NCI-H1048 (cell line): ENCODE data around the gene RORC.
A peak's percentile ranks its signal among the peaks of the same experiment; 100 is the strongest.
"Not testable (repeated sequence)": the region's sequence is repeated elsewhere in the genome, so short reads cannot be mapped to it uniquely, and the experiment has no call there.

ENCODE experiments used
- DNase-seq: peaks from one replicate; lab custom pipeline; 2025; lab: John Stamatoyannopoulos, UW

The RORC gene

DNA sequence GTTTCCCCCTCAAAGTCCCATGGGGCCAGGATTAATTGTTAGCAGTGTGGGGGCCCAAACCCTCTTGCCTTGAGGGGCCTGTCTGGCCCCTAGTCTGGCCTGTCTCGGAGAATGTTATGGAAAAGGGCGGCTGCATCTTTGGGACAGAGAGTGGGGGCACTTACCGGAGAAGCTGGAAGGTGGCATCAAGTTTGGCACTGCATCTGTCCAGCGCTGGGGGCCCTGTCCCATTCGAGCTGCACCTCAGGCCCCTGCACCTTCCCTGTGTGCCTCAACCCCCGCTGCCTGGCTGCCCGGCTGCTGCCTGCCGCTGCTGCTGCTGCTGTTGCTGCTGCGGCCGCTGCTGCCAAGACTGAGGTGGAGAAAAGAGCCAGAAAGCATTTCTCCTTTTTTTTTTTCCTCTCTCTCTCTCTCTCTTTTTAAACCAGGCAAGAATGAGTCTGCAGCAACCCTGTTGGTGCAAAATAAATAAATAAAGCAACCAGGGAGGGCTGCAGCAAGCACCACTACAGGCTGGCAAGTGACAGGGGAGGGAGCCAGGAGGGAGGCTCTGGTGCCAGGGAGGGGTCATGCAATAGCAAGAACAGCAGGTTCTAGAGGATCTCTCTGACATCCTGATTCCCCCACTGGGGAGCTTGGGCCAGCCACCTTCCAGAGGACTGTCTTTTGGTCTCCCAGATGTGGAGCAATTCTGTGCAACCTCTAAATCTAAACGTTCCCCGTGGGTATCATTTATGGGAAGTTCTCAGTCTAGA is 26.4 kb downstream of the RORC start, which contains the start of gene LINGO4:
Gene LINGO4, minus strand, starts transcription at position 354 of the 755 bp plus-strand sequence. CDS start 2,715 bp downstream, outside the sequence.
- no peak for DNase-seq

DNA sequence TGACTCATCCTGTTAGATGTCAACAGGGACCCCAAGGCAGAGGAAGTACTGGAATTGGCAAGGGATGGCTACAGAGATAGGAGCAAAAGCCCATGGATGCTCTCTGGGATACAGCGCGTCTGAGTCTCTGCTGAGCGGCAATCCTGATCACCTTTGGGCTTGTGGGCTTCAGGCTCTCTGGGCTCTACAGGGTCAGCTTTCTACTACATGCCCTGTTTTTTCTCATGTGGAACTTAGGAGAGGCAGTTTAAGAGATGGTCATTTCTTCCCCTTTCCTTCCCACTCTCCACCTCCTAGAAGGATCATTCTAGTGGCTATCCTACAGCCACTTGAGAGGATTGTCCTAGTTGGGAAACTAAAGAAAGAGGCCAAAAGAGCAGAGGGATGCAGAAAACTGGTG is 27.7 kb downstream of the RORC start:
- DNase-seq = no peak

DNA sequence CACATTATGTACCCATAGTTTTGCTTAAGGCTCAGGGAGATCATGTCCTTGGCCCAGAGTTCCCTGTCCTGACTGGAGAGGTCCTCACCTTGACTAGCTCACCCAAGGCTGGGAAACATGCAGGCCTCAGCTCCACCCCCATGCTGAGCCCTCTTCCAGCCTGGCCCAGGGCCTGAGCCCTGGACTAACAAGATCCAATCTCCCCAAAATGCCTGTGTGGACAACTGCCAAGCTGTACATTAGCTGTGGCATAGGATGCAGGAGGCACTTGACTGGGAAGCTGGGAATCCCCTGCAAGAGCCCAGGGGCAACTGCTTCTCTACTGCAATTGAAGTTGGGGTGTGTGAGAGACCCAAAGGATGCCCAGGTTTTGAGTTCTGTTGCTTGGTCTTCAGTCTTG is 28.4 kb downstream of the RORC start:
- DNase-seq = no peak

DNA sequence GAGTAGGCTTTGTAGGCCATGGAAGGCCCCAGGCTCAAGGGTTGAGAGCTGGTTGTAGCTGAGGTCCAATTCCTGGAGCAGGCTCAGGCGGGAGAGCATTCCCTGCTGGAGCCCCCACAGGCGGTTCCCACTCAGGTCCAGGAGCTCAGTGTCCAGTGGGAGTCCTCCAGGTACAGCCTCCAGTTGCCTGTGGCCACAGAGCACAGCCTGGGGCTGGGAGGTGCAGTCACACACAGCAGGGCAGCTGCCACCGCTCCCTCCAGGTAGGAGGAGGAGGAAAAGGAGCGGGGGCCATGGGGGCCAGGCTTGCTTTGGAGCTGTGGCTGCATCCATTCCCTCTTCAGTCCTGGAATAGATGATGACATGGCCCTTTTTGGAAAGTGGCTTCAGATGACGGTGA is 29.2 kb downstream of the RORC start:
- DNase-seq = no peak

DNA sequence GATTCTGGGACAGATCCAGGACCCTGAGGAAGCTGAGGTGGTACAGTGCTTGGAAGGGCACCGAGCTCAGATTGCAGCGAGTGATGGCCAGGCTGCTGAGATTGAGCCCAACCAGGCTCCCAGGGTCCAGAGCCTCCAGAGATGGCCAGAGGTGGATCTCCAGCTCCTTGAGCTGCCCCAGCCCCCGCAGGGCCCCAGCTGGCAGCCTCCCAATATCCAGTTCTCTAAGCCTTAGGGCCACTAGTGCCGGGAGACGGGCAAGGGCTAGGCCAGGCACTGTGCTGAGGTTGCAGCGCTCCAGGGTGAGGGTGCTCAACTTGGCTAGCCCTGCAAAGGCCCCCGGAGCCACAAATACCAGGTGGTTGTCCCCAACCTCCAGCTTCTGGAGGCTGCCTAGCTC is 29.8 kb downstream of the RORC start:
- no peak for DNase-seq

DNA sequence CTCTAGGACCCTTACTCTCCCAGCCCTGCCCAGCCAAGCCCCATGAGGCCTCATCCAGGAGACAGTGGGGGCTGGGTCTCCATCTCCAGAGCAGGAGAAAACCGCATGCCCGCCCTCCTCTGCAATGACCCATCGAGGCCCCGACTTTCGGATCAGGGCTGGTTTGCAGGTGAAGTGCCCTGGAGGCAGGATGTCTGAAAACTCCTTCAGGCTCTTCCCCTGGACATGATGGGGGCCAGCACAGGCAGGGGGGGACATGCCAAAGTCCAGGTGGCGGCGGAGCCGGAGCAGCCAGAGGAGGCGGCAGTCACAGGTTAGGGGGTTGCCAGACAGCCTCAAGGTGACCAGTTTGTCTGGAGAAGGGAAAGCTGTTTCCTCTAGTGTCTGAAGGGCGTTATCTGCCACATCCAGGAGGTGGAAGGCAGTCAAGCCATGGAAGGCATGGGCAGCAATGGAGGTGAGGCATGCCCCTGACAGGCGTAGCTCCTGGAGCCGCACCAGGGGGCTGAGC is 30.2 kb downstream of the RORC start:
- DNase-seq = no peak

DNA sequence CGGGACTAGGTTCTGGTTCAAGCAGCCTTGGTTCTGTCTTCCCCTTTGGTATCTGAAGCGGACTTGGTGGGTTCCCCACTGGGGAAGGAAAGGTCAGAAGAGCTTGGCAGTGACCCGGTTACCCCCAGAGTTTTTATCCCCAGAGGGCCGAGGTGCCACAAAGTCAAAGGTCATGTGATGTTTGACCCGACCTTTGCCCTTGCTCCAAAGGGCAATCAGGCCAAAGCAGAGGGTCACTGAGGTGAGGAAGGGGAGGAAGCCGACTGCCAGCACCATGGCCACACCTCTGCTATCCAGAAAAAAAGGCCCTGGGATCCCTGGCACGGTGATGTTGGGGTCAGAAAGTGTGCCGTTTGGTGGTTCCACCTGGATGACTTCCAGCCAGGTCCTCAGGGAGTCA is 30.8 kb downstream of the RORC start:
- DNase-seq = no peak

DNA sequence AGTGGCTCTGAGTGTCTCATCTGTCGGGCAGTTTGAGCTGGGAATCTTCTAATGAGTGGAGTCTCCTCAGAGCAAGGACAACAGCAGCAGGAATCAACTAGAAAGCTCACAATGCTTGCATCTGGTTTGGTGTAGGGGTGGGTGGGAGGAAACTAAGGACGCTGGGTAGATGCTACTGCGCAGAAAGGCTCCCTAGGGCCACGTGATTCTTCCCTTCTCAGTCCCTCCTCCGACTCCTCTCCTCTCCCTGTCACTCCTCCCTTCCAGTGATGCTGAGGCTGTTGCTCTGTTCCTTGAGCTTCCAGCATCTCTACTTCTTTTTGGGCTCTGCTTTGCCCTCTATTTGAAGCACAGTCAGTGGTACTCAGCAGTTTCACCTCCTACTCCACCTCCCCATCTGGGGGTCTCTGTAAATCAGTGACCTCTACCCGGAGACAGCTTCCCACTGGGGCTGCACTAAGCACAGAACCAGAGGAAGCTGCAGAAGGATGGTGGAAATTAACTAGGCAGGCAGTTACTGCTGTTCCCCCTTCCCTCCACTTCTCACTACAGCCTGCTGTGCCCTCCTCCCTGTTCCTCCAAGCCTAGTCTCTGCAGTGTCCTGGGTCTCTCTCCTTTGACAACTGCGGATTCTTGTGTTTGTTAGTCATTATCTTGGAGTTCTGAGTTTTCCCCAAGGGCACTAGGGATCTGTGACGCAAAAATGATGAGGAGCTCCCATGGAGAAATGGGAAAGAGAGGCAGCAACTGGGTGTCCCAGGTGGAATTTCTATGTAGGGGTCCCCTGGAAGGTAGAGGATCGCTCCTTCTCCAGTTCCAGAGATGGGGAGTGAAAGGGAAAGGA is 32.2 kb downstream of the RORC start:
- no peak for DNase-seq

DNA sequence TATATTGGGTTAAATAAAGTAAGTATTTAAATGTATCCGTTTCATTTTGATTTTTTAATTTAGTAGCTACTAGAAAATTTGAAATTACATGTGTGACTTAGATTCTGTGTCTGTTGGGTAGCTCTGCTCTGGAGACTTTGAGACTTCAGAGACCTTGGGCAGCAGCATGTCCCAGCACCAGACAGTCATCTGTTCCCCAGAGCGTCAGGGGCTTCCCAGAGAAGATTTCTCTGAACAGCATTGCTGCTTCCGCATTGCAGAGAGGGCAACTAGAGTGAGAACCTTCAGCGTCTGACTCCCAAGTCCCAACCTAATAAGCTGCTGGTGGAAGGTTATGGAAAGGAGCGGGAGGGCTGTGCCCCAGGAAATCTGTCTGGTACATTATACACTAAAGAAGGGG is 33.0 kb downstream of the RORC start:
- DNase-seq = no peak

DNA sequence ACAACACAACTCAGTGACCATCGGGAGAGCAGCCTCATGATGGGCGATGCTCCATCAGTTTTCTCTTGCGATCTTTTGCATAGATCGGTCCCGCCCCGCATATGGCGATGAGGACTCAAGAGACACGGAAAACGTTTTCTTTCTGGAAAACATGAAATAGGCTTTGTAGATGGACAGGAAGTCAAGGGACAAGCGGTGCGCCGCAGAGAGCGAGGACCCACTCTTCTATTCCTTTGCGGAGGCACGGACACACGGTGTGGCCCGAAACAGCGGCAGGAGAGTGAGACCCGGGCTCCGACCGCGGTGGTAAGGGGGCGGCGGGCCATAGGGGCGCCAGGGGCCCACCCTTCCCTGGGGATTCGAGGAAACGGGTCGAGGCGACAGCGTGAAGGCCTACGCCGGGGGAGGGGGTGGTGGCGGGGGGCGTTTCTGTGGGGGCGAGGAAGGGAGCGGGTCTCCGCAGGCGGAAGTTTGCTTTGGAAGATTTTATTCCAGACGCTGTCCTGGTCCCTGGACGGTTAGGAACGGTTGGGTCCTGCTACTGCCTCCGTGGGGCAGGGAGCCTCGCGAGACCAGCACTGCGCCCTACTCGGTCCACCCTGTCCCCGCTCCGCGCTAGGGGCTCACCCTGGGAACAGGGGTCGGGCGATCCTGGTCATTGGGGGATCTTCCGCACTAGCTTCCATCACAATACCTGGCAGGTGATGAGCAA is 40.5 kb downstream of the RORC start:
- no peak for DNase-seq

DNA sequence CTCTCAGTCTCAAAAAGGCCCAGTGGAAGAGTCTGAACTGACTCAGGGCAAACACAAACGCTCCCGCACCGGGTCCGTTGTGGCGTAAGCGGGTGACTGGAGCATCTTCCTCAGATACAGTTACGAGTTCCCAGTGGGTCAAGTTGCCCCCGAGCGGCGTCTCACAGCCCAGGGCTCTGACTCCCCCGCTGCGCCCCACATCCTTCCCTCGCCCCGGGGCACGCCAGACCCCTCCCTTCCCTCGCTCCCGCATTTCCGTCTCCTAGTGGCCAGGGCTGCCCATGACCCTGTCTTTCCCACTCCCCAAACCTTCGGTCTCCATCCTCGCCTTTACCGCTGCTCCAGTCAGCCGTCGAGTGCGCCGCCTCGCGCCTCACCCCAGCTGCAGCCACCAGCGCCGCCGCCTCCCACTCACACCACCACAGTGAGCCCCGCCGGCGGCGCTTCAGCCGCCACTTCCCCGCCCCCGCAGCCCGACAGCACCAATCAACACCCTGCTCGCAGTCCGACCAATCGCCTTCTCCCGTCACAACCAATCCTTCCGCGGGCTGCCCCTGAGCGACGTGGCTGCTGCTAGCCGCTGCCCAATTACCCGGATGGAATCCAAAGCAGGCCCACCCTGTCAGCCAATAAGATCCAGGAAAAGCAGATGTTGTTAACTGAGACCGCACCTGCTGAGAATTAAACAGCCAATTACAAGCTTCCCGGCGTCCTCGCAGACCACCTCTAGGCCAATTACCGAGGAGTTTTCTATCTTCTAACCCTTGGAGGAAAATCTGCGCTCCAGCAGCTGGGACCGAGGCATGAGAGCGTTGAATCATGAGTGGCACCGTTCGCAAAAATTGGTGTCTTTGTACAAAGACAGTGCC is 41.3 kb downstream of the RORC start, which contains the start of gene TDRKH:
Gene TDRKH, minus strand, starts transcription at position 430 of the 869 bp plus-strand sequence. CDS start 7,478 bp downstream, outside the sequence.
- peak; percentile 99 for DNase-seq

DNA sequence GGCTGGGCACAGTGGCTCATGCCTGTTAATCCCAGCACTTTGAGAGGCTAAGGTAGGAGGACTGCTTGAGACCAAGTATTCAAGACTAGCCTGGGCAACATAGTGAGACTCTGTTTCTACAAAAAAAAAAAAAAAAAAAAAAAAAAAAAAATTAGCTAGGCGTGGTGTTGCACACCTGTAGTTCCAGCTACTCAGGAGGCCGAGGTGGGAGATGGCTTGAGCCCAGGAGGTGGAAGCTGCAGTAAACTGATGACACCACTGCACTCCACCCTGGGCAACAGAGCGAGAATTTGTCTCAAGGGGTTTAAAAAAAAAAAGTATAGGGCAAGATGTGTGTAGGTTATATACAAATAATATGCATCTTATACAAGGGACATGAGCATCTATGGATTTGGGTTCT is 43.9 kb downstream of the RORC start:
- DNase-seq = no peak

DNA sequence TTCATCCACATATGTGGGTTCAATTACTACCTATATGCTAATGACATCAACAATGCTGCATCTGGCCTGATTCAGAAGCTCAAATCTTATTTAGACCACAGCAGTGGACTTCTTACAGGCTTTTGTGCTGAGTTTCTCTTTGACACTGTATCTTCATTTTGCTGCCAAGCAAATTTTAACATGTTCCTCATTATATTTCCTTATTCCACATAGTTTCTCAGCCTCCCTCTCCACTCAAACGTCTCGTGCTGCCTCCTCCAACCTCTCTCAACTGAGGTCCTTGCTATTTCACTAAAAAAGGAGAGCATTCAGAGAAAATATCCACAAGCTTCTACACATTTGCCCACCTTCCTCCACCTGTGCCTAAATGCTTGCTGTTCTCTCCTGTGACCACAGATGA is 47.8 kb downstream of the RORC start:
- DNase-seq = no peak

DNA sequence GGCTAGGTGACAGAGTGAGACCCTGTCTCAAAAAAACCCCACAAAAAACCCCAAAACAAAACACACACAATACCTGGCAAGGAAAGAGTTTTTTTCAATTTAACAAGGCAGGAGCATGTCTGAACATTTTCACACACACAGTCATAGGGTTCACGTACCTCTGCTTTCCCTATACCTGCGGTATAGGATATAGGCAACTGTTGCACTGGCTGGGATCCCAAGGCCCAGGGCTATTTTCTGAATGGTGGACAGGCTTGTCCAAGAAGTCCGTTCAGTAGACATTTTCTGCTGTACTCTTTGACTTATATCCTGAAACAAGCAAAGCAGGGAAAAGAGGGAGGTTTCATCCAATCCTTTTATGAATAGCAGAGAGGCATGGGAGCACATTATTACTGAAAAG is 48.9 kb downstream of the RORC start:
- DNase-seq = no peak

DNA sequence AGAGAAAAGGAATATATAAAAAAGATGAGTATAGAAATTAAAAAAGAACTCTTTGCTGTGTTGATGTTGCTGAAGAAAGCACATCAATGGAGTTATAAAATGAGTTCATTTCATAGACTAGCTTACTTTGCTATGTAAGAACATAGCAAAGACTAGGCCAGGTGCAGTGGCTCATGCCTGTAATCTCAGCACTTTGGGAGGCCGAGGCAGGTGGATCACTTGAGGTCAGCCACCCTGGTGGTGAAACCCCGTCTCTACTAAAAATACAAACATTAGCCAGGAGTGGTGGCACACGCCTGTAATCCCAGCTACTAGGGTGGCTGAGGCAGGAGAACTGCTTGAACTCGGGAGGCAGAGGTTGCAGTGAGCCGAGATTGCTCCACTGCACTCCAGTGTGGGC is 49.6 kb downstream of the RORC start:
- DNase-seq = not testable (repeated sequence)

DNA sequence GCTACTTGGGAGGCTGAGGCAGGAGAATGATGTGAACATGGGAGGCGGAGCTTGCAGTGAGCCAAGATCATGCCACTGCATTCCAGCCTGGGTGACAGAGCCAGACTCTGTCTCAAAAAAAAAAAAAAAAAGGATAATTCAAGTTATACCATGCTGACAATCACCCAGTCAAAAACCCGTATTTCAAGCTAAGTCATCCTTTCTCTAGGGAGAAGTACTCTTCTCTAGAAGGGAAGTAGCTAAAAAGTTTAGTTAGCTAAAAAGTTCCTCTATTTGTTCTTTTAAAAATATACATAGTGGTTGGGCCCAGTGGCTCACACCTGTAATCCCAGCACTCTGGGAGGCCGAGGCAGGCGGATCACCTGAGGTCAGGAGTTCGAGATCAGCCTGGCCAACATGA is 50.9 kb downstream of the RORC start:
- not testable (repeated sequence) for DNase-seq

DNA sequence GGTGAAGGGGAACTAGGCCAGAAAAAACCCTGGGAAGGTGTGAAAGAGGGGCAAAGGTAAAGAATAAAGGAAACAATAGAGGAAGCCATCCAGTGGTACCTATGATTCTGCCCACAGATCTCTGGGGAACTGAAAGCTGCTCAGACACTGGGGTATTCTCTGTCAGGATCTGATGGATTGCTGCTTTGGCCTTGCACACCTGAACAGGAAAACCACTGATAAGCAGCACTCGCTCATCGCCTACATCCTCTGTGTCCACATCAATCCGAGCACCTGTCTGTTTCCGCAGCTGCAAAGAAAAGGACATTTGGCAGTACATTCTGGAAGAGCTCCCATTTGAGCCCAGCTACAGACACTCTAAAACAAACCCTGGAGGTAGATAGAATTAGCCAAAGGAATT is 51.8 kb downstream of the RORC start:
- DNase-seq = no peak

DNA sequence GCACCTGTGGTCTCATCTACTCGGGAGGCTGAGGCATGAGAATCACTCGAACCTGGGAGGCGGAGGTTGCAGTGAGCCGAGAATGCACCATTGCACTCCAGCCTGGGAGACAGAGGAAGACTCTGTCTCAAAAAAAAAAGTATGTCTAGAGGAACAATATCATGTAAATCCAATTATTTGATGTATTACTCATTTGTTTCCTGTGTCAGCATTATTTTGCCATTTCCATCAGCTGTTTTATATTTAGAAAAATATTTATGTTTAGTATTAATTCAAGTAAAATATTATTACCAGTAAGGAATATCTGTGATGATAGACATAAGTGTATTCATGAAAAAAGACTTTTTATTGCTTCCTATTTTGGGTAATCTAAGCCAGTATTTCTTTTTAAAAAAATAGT is 54.3 kb downstream of the RORC start:
- DNase-seq = no peak

DNA sequence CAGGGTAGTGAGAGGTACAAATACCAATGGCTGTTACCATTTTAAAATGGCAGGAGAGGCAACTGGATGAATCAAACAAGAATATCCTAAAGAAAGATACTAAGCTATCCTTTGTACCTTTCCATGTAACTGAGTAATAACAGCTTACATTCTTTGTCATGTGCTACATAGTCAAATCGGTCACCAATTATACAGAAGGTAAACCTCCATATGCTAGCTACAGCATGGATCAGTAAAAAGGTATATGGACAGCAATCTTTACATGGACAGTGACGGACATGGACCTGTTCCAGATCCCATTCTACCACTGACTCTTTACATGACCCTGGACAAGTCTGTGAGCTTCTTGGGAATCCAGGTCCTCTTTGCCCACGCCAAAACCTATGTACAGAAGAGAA is 54.9 kb downstream of the RORC start:
- DNase-seq = no peak

DNA sequence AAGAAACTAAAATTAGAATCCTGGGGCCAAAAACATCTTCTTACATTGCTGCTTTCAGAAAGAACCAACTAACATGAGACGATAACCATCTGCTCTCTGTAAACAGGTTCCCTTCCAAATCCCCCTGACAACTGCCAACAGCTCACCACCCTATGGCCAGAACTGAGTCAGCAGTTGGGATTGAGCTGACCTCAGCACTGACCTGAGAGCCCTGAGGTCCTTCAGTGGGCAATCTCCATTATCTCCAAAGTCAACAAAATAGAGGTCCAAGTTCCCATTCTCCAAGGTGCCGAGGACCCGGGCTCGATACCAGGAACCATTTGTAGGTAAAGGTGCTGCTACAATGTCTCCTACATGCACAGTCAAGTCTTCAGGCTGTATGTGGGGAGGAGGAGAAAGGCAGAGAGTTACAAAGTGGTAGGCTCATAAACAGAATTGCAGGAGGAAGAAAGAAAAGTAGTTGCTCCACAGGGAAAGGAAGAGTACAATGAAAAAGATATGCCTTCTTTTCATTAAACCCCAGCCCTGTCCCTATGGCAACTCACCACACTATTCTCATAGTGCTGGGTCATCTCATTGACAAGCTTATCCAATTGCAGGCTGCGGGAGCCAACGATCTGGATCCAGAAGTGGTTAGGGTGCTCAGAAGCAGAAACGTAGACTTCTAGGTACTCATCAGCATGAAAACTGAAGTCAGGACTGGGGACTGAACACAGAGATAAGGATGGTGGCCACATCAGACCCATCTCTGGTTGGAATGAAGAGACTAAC is 55.5 kb downstream of the RORC start:
- no peak for DNase-seq
